Mucosa of descending colon (tissue), 3 donors: ENCODE measurements around the gene BCL2L13. TPM values are rescaled to one million over a fixed set of nuclear protein-coding genes. Genes with fewer than 3 reads are reported as not detected.
"Not testable (repeated sequence)": the region's sequence is repeated elsewhere in the genome, so short reads cannot be mapped to it uniquely, and the experiment has no call there.

Experiments
- ATAC-seq: fragments of 200-7000 bp; cut with Tn5 transposase; one replicate; pipeline ENCODE4 v1.9.1; 2020; ENCODE audit warnings: mild to moderate bottlenecking, moderate library complexity
- DNase-seq, 3 donors: peaks; one replicate each; pipeline ENCODE4 v3.0.0-alpha.2; 2020
- H3K36me3 ChIP-seq: fragments of 200-600 bp; one replicate; pipeline ENCODE4 v1.8.0; 2021; ENCODE audit warnings: low read depth, mild to moderate bottlenecking
- H3K4me1 ChIP-seq: fragments of 200-600 bp; one replicate; pipeline ENCODE4 v1.8.0; 2021; ENCODE audit warnings: low read depth, mild to moderate bottlenecking
- H3K4me3 ChIP-seq: fragments of 200-600 bp; one replicate; pipeline ENCODE4 v1.8.0; 2021; ENCODE audit warnings: mild to moderate bottlenecking
- H3K9me3 ChIP-seq: fragments of 200-600 bp; one replicate; pipeline ENCODE4 v1.8.0; 2021; ENCODE audit warnings: mild to moderate bottlenecking
- CTCF ChIP-seq: fragments of 200-600 bp; IDR thresholded peaks from one replicate; pipeline ENCODE4 v1.8.0; 2022; ENCODE audit warnings: antibody characterized with exemption, mild to moderate bottlenecking
- intact Hi-C, 2 donors: fragments of 100-400 bp; cut with DNase I in 1 of 2; cut with micrococcal nuclease in 1 of 2; formaldehyde crosslinking; loops; one replicate each; pipeline versions ENCODE4 v1.11.0 to v1.11.1; 2022; cut with DNase I, micrococcal nuclease
- total RNA-seq, 3 donors: library from RNA; stranded (reverse); fragmentation: NEBNext Ultra II Directional in 2 of 3; extraction: Animal tissue kit (Norgen Biotek cat#: 25700) in 2 of 3; gene quantifications; one replicate each; pipeline versions ENCODE4 v1.2.1 to v1.2.4, GENCODE V29; 2021 to 2023
- donor health status: DM: no; HTN: no; CAD: no; lungs with moderate emphysema.
- donor health status: DM: no; HTN: no; CAD: no.
- donor health status: DM: no; HTN: yes; CAD: no.

The BCL2L13 gene
- total RNA-seq, 3 donors from 2014 or later = 47.2 to 61.2 (median 57.3) TPM

- ATAC-seq (no peak), DNase-seq (no peak)
- Histone ChIP-seq H3K4me3 (no peak overlapping the region), H3K9me3 (no peaks in the 10 kb centered on the region), H3K4me1 (no peaks in the 10 kb centered on the region), H3K36me3 (no peaks in the 10 kb centered on the region)
- intact Hi-C loops = no loop called here
- TF ChIP-seq CTCF = no peak
Observed at GRCh38 chr22:17695986-17696385, 57.4 kb downstream of the BCL2L13 start.

DNA sequence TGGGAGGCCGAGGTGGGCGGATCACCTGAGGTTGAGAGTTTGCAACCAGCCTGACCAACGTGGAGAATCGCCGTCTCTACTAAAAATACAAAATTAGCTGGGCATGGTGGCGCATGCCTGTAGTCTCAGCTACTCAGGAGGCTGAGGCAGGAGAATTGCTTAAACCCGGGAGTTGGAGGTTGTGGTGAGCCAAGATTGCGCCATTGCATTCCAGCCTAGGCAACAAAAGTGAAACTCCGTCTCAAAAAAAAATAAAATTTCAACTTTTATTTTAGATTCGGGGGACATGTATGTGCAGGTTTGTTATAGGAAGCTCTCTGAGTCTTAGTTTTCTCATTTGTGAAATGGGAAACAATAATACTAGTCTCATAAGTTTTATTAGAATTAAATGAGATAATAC is 58.6 kb downstream of the BCL2L13 start:
- H3K4me3 ChIP-seq, H3K4me1 ChIP-seq, DNase-seq, H3K9me3 ChIP-seq, ATAC-seq, intact Hi-C loops, H3K36me3 ChIP-seq: not testable (repeated sequence)

DNA sequence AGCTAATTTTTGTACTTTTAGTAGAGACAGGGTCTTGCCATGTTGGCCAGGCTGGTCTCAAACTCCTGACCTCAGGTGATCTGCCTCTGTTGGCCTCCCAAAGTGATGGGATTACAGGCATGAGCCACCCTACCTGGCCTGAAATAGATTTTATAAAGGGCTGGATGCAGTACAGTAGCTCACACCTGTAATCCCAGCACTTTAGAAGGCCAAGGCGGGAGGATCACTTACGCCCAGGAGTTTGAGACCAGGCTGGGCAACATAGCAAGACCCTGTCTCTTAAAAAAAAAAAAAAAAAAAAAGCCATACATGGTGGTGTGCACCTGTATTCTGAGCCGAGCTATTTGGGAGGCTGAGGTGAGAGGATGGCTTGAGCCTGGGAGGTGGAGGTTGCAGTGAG is 59.7 kb downstream of the BCL2L13 start:
- DNase-seq, H3K9me3 ChIP-seq, H3K36me3 ChIP-seq, H3K4me1 ChIP-seq, H3K4me3 ChIP-seq, ATAC-seq, intact Hi-C loops: not testable (repeated sequence)

GRCh38 chr22:17698948-17699347 is 60.4 kb downstream of the BCL2L13 start:
- no peak for TF ChIP-seq CTCF
- DNase-seq = no peak

GRCh38 chr22:17699696-17700340 is 61.3 kb downstream of the BCL2L13 start:
- DNase-seq = no peak
- Histone ChIP-seq H3K4me3 (no peak overlapping the region), H3K36me3 (no peaks in the 10 kb centered on the region), H3K4me1 (no peaks in the 10 kb centered on the region), H3K9me3 (no peaks in the 10 kb centered on the region)
- intact Hi-C loops = no loop called here
- no peak for ATAC-seq
- no peak for TF ChIP-seq CTCF

More at GRCh38 chr22:17698948-17699347, 60.4 kb downstream of the BCL2L13 start:
- H3K36me3 ChIP-seq = no peaks in the 10 kb centered on the region
- no peaks in the 10 kb centered on the region for H3K4me1 ChIP-seq
- no peak overlapping the region for H3K4me3 ChIP-seq
- no peaks in the 10 kb centered on the region for H3K9me3 ChIP-seq
- ATAC-seq = no peak
- intact Hi-C loops = no loop called here

- Histone ChIP-seq H3K36me3 (no peaks in the 10 kb centered on the region), H3K9me3 (no peaks in the 10 kb centered on the region), H3K4me3 (no peak overlapping the region), H3K4me1 (peaks cover 2% of the 10 kb centered on the region)
- DNase-seq = no peak
- no peak for TF ChIP-seq CTCF
- ATAC-seq = no peak
- intact Hi-C loops = no loop called here
Observed at GRCh38 chr22:17700778-17701177, 62.2 kb downstream of the BCL2L13 start.

- no peaks in the 10 kb centered on the region for H3K36me3 ChIP-seq
- ATAC-seq (no peak), DNase-seq (no peak)
- peaks cover 7% of the 10 kb centered on the region for H3K4me1 ChIP-seq
- no peak for TF ChIP-seq CTCF
- no peaks in the 10 kb centered on the region for H3K9me3 ChIP-seq
- intact Hi-C loops = no loop called here
- H3K4me3 ChIP-seq = no peak overlapping the region
Observed at GRCh38 chr22:17703811-17704210, 65.3 kb downstream of the BCL2L13 start.
